Fibroblast of lung (primary cell): Measurements from ENCODE around the gene FBN1.

Experiments
- EZH2 ChIP-seq: IDR thresholded peaks from 2 replicates; pipeline ENCODE4 v1.5.1; 2012; ENCODE audit warnings: low read length, control low read depth, mild to moderate bottlenecking; ENCODE audit errors: missing control alignments
- TF ChIP-seq, protein P1 (sequence below), 2 donors: IDR thresholded peaks in 1 of 2; conservative IDR thresholded peaks in 1 of 2; 1 replicate in 1 of 2; 2 replicates in 1 of 2; pipeline ENCODE4 v1.5.1; 2011 to 2012; ENCODE audit warnings: low read length in 2 of 2, control low read depth in 1 of 2, inconsistent platforms in 1 of 2, low read depth in 1 of 2, mild to moderate bottlenecking in 1 of 2

DNA sequence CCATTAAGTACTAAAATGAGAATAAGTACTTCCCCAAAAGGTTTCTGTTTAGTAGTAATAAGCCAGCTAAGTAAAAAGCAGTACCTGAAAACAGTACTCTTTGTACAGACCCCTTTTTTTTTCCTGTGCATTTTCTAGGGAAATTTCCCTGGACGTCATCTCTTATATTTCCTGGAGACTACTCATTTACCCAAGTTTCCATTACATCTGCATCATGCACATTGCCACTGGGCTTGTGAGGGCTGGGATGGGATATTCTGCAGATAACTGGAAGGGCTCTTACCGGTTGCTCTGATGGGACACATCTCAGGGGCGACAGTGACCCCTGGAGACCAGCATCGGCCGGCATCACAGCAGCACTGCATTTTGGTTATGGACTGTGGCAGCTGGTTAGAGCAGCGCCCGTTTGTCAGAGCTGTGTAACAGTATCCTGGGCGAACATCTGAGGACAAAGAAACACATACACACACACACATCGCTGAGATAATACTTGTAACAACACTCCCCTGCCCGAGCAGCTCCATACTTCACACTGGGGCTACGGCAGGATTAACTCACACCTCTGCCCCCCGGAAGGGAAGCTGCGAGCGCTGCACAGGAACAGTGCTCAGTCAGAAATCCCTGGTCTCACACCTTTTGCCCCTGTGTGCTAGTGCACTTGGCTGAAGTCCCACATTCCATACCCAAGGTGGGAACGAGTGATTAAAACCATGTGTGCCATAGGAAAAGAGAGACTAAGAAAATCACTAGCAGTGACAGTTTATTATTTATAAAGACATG, 124.9 kb downstream of the FBN1 start:
- TF ChIP-seq, protein P1, sequence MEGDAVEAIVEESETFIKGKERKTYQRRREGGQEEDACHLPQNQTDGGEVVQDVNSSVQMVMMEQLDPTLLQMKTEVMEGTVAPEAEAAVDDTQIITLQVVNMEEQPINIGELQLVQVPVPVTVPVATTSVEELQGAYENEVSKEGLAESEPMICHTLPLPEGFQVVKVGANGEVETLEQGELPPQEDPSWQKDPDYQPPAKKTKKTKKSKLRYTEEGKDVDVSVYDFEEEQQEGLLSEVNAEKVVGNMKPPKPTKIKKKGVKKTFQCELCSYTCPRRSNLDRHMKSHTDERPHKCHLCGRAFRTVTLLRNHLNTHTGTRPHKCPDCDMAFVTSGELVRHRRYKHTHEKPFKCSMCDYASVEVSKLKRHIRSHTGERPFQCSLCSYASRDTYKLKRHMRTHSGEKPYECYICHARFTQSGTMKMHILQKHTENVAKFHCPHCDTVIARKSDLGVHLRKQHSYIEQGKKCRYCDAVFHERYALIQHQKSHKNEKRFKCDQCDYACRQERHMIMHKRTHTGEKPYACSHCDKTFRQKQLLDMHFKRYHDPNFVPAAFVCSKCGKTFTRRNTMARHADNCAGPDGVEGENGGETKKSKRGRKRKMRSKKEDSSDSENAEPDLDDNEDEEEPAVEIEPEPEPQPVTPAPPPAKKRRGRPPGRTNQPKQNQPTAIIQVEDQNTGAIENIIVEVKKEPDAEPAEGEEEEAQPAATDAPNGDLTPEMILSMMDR (conservative IDR thresholded peaks at IDR 0.05 in 1 of 2, IDR thresholded peaks at IDR 0.05 in 1 of 2; ENCODE audit: low read depth in 1 of 2, low read length in 2 of 2): no peak
- TF ChIP-seq EZH2: no peak
